ENCODE data around the gene KCNJ10. TPM values are rescaled to one million over a fixed set of nuclear protein-coding genes. Genes with fewer than 3 reads are reported as not detected.
A peak's percentile ranks its signal among the peaks of the same experiment; 100 is the strongest.

The KCNJ10 gene
- polyA plus RNA-seq, 1 donor, result 0.52 TPM

DNA sequence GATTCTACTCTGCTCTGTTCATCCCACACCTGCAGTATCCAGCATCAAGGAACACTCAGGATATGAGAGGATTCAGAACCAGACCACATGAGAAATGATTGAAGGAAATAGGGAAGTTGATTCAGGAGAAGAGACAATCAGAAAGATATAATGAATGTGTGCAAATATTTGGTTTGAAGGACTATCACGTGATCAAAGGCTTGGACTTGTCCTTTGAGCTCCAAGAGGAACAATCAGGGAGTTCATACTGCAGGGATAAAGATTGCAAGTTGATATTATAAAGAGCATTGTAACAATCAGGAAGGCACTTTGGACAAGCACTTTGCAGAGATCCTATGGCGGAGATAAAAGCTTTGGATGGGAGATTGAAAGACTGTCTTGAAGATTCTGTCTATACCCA is 24.3 kb downstream of the KCNJ10 start:
- WGBS (ENCODE audit: insufficient coverage, low lambda C conversion rate), result 50% methylated on average over 1 of the region's 2 CpGs
- Histone ChIP-seq H3K4me3 (ENCODE audit: low read length) (no peak overlapping the region), H3K27me3 (ENCODE audit: control insufficient read depth, insufficient read depth, low read length) (no peaks in the 10 kb centered on the region), H3K36me3 (ENCODE audit: control insufficient read depth, insufficient read depth, low read length) (no peaks in the 10 kb centered on the region), H3K27ac (ENCODE audit: low read length) (no peak overlapping the region), H3K9me3 (ENCODE audit: control insufficient read depth, low read depth, low read length) (no peaks in the 10 kb centered on the region), H3K4me1 (ENCODE audit: control insufficient read depth, insufficient read depth, low read length) (peaks cover 20% of the 10 kb centered on the region)
- DNase-seq, result peak in 1 of 2 donors; percentile 19

GRCh38 chr1:160043543-160043942 is 26.4 kb downstream of the KCNJ10 start:
- no peak overlapping the region for H3K4me3 ChIP-seq (ENCODE audit: low read length)
- H3K36me3 ChIP-seq (ENCODE audit: control insufficient read depth, insufficient read depth, low read length), result no peaks in the 10 kb centered on the region
- no peaks in the 10 kb centered on the region for H3K9me3 ChIP-seq (ENCODE audit: control insufficient read depth, low read depth, low read length)
- H3K4me1 ChIP-seq (ENCODE audit: control insufficient read depth, insufficient read depth, low read length), result peaks cover 20% of the 10 kb centered on the region
- H3K27me3 ChIP-seq (ENCODE audit: control insufficient read depth, insufficient read depth, low read length), result no peaks in the 10 kb centered on the region
- no peak for DNase-seq
- no peak overlapping the region for H3K27ac ChIP-seq (ENCODE audit: low read length)

- no CpG with 5 or more reads among the region's 1 CpG for WGBS (ENCODE audit: insufficient coverage, low lambda C conversion rate)
- Histone ChIP-seq H3K9me3 (ENCODE audit: control insufficient read depth, low read depth, low read length) (no peaks in the 10 kb centered on the region), H3K4me3 (ENCODE audit: low read length) (no peak overlapping the region), H3K4me1 (ENCODE audit: control insufficient read depth, insufficient read depth, low read length) (no peaks in the 10 kb centered on the region), H3K36me3 (ENCODE audit: control insufficient read depth, insufficient read depth, low read length) (no peaks in the 10 kb centered on the region), H3K27me3 (ENCODE audit: control insufficient read depth, insufficient read depth, low read length) (no peaks in the 10 kb centered on the region), H3K27ac (ENCODE audit: low read length) (no peak overlapping the region)
- DNase-seq, result peak in 1 of 2 donors; percentile 37
These were observed 29.5 kb downstream of the KCNJ10 start for GRCh38 chr1:160040476-160040875.

- H3K9me3 ChIP-seq (ENCODE audit: control insufficient read depth, low read depth, low read length), result no peaks in the 10 kb centered on the region
- WGBS (ENCODE audit: insufficient coverage, low lambda C conversion rate), result no CpG with 5 or more reads among the region's 18 CpGs
- no peak for DNase-seq
- no peaks in the 10 kb centered on the region for H3K36me3 ChIP-seq (ENCODE audit: control insufficient read depth, insufficient read depth, low read length)
- H3K27ac ChIP-seq (ENCODE audit: low read length), result peak overlapping the region; percentile 66
- H3K4me1 ChIP-seq (ENCODE audit: control insufficient read depth, insufficient read depth, low read length), result peaks cover 7% of the 10 kb centered on the region
- peak overlapping the region; percentile 78 for H3K4me3 ChIP-seq (ENCODE audit: low read length)
- no peaks in the 10 kb centered on the region for H3K27me3 ChIP-seq (ENCODE audit: control insufficient read depth, insufficient read depth, low read length)
These were observed 37.7 kb downstream of the KCNJ10 start for GRCh38 chr1:160032165-160032820.

- H3K4me1 ChIP-seq (ENCODE audit: control insufficient read depth, insufficient read depth, low read length), result peaks cover 7% of the 10 kb centered on the region
- DNase-seq, result peak; percentile 88 to 96
- no peaks in the 10 kb centered on the region for H3K27me3 ChIP-seq (ENCODE audit: control insufficient read depth, insufficient read depth, low read length)
- peak within 1 kb of the TSS; percentile 78 for H3K4me3 ChIP-seq (ENCODE audit: low read length)
- no CpG with 5 or more reads among the region's 60 CpGs for WGBS (ENCODE audit: insufficient coverage, low lambda C conversion rate)
- no peaks in the 10 kb centered on the region for H3K9me3 ChIP-seq (ENCODE audit: control insufficient read depth, low read depth, low read length)
- H3K36me3 ChIP-seq (ENCODE audit: control insufficient read depth, insufficient read depth, low read length), result no peaks in the 10 kb centered on the region
- H3K27ac ChIP-seq (ENCODE audit: low read length), result peak within 1 kb of the TSS; percentile 66
These were observed 38.4 kb downstream of the KCNJ10 start, which contains the start of gene PIGM for GRCh38 chr1:160031365-160032164. TSS of gene PIGM (minus strand) at chr1:160031990. CDS start at chr1:160031739, 251 bp downstream.

DNA sequence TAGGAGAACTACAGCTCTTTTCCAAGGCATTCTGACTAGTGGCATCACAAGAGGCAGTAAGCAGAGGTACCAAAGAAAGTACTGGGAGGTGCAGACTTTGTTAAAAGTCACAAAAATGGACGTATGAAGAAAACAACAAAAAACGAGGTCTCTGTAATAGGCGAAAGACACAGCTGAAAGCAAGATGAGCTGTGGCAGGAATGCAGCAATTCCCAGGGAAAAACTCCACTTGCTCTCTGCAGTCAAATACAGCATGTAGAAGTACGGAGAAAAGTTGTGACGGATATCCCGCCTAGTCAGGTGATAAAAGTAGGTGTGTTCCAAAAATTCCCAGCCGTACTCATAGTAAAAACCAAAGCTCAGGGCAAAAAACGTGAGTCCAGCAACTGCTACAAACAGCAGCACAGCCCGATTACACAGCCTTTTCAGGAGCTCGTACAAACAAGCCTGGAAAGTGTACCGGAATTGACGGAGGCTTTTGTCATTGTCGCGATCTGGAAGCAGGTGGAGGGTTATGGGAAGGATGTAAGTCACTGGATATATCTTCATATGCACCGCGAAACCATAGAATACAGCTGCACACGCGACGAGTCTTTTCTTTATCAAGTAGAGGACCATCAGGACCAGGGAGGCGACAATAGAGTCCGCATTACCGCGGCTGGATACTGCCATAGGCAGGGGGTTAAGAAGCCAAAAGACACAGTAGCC is 39.1 kb downstream of the KCNJ10 start:
- peaks cover 7% of the 10 kb centered on the region for H3K4me1 ChIP-seq (ENCODE audit: control insufficient read depth, insufficient read depth, low read length)
- DNase-seq, result peak in 1 of 2 donors; percentile 51
- H3K27ac ChIP-seq (ENCODE audit: low read length), result peak overlapping the region; percentile 66
- no peaks in the 10 kb centered on the region for H3K9me3 ChIP-seq (ENCODE audit: control insufficient read depth, low read depth, low read length)
- no peaks in the 10 kb centered on the region for H3K36me3 ChIP-seq (ENCODE audit: control insufficient read depth, insufficient read depth, low read length)
- H3K27me3 ChIP-seq (ENCODE audit: control insufficient read depth, insufficient read depth, low read length), result no peaks in the 10 kb centered on the region
- H3K4me3 ChIP-seq (ENCODE audit: low read length), result peak overlapping the region; percentile 78
- 28% methylated on average over 3 of the region's 23 CpGs for WGBS (ENCODE audit: insufficient coverage, low lambda C conversion rate)

GRCh38 chr1:160028426-160028825 is 41.5 kb downstream of the KCNJ10 start:
- H3K9me3 ChIP-seq (ENCODE audit: control insufficient read depth, low read depth, low read length), result no peaks in the 10 kb centered on the region
- H3K27ac ChIP-seq (ENCODE audit: low read length), result no peak overlapping the region
- no peak for DNase-seq
- H3K4me3 ChIP-seq (ENCODE audit: low read length), result no peak overlapping the region
- H3K27me3 ChIP-seq (ENCODE audit: control insufficient read depth, insufficient read depth, low read length), result no peaks in the 10 kb centered on the region
- H3K36me3 ChIP-seq (ENCODE audit: control insufficient read depth, insufficient read depth, low read length), result no peaks in the 10 kb centered on the region
- peaks cover 17% of the 10 kb centered on the region for H3K4me1 ChIP-seq (ENCODE audit: control insufficient read depth, insufficient read depth, low read length)

GRCh38 chr1:160025314-160025713 is 44.6 kb downstream of the KCNJ10 start:
- H3K36me3 ChIP-seq (ENCODE audit: control insufficient read depth, insufficient read depth, low read length), result no peaks in the 10 kb centered on the region
- H3K9me3 ChIP-seq (ENCODE audit: control insufficient read depth, low read depth, low read length), result no peaks in the 10 kb centered on the region
- H3K4me1 ChIP-seq (ENCODE audit: control insufficient read depth, insufficient read depth, low read length), result peaks cover 16% of the 10 kb centered on the region
- DNase-seq, result no peak
- no peak overlapping the region for H3K27ac ChIP-seq (ENCODE audit: low read length)
- no peaks in the 10 kb centered on the region for H3K27me3 ChIP-seq (ENCODE audit: control insufficient read depth, insufficient read depth, low read length)
- 100% methylated on average over 1 of the region's 1 CpG for WGBS (ENCODE audit: insufficient coverage, low lambda C conversion rate)
- H3K4me3 ChIP-seq (ENCODE audit: low read length), result no peak overlapping the region

GRCh38 chr1:160024195-160024905 is 45.6 kb downstream of the KCNJ10 start:
- H3K4me3 ChIP-seq (ENCODE audit: low read length), result no peak overlapping the region
- peaks cover 11% of the 10 kb centered on the region for H3K4me1 ChIP-seq (ENCODE audit: control insufficient read depth, insufficient read depth, low read length)
- no peak overlapping the region for H3K27ac ChIP-seq (ENCODE audit: low read length)
- H3K9me3 ChIP-seq (ENCODE audit: control insufficient read depth, low read depth, low read length), result no peaks in the 10 kb centered on the region
- DNase-seq, result peak in 1 of 2 donors; percentile 38
- H3K36me3 ChIP-seq (ENCODE audit: control insufficient read depth, insufficient read depth, low read length), result no peaks in the 10 kb centered on the region
- H3K27me3 ChIP-seq (ENCODE audit: control insufficient read depth, insufficient read depth, low read length), result no peaks in the 10 kb centered on the region
- no CpG with 5 or more reads among the region's 2 CpGs for WGBS (ENCODE audit: insufficient coverage, low lambda C conversion rate)
